HG03025 (cell line): ENCODE measurements around the gene SETD4.
A peak's percentile ranks its signal among the peaks of the same experiment; 100 is the strongest.

Source experiments
- ATAC-seq: cut with Tn5 transposase; IDR thresholded peaks from one replicate; pipeline ENCODE4 v1.9.1; 2021; ENCODE audit warnings: mild to moderate bottlenecking, moderate library complexity; ENCODE audit not compliant: unreplicated experiment, low FRiP score

SETD4 gene

DNA sequence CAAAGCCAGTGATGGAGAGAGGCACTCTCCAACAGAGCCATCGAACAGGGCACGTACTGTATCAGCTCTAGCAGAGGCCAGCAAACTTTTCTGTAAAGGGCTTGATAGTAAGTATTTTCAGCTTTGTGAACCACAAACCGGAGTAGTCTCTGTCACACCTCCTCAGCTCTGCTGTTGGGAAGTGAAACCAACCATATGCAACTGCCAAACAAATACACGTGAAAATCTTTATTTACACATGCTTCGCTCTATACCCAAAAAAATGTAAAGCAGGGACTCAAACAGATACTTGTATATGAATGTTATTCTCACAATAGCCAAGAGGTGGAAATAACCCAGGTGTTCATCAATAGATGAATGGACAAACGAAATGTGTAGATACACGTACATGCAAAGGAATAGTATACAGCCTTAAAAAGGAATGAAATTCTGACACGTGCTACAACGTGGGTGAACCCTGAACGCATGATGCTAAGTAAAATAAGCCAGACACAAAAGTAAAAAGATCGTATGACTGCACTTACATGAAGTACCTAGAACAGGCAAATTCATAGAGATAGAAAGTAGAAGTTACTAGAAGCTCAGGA lies 39.0 kb downstream of the SETD4 start:
- ATAC-seq = peak; percentile 90

DNA sequence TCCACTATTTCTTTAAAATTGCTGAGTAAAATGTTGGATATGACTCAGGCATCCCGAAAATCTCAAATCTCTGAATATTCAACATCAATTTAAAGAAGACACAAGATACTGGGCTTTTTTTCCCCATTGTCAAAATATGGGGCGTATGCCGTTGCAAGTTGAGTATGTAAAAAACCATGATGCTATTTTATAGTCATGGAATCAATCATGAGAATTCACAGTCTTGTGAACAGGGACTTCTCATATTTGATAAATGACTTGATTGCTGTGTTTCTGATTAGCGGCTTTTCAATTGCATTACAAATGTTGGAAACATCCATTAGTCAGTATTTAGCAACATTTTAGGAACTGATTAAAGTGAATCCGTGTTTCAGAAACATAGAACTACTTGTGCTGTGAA lies 45.3 kb downstream of the SETD4 start:
- no peak for ATAC-seq

DNA sequence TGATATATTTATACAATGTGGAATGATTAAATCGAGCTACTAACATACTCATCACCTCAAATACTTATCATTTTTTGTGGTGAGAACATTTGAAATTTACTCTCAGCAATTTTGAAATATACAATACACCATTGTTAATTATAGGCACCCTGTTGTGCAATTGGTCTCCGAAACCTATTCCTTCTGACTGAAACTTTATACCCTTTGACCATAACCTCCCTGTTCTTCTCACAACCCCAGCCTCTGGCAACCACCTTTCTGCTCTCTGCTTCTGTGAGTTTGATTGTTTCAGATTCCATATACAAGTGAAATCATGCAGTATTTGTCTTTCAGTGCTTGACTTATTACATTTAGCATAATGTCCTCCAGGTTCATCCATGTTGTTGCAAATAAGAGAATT lies 49.5 kb downstream of the SETD4 start:
- no peak for ATAC-seq

DNA sequence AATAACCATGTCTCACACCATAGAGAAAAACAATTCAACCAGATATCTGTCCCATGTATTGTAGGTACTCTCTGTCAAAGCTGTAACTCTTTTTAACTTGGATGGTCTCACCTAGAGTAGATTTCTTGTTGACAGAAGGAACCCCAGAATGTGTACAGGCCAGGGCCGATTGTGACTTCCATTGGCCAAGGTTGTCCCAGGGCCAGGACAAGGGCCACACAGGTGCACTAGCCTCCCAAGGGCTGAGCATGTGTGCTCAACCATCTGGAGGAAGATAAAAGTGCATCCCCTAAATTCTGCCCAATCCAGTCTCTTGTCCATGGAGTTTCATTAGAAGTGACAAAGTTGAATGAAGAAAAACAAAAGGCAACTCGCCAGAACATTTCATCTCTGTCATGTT lies 51.8 kb downstream of the SETD4 start:
- ATAC-seq = no peak

DNA sequence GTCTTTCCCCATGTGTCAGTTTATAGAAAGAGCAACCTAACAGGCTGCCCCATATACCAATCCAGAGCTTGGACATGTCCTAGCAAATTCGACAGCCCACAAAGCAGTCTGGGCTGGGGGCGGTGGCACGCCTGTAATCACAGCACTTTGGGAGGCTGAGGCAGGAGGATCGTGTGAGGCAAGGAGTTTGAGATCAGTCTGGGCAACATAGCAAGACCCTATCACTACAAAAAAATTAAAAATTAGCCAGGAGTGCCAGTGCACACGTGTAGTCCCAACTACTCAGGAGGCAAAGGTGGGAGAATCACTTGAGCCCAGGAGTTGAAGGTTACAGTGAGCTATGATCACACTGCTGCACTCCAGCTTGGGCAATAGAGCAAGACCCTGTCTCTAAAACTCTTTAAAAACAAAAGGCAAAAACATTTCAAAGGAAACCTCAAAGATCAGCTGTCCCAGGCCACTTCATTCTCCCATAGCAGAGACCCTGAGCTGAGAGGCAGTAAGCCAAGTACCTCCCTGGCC lies 54.4 kb downstream of the SETD4 start:
- no peak for ATAC-seq

DNA sequence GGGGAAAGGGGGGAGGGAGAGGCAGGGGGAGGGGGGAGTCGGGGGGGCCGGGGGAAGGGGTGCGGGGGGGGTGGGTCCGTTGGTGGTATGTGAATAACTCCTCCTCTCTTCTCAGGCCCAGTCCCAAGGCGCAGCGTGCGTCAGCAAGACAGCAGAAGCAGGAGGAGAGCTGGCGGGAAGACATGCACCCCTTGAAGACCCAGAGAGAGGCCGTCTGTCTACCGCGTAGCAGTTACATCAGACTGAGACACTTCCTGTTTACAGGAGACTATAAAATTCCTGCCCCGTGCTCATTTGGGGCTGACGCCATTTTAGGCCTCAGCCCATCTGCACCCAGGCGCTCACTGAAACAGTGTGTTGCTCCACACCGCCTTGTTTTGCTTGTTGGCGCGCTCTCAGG lies 55.3 kb downstream of the SETD4 start:
- ATAC-seq = no peak

DNA sequence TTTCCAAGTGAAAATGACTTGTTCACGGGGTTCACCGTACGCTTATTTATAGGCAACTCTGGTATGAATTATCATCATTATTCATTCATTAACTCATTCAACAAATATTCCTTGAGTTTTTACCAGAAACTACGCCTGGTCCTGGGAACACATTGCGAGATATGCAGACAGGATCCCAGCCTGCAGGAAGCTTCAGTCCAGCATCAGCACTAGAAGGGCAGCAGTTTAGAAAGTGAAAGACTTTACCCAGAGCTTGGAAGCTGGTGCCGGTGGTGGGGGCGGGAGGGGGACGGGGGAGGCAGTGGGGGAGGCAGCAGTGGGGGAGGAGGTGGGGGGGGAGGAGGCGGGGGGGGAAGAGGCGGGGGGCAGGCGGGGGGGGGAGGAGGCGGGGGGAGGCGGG lies 55.9 kb downstream of the SETD4 start:
- ATAC-seq = no peak

DNA sequence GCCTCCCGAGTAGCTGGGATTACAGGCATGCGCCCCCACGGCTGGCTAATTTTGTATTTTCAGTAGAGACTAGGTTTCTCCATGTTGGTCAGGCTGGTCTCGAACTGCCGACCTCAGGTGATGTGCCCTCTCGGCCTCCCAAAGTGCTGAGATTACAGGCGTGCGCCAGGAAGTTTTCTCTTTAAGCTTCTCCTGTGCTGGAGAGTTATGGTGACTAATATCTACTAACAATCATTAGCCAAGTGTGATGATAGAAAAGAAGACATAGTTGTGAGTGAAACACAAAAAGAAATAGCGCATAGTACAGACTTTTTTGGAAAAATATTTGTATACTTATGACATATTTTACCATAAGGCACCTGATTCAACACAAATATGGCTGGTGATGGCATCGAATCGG lies 56.5 kb downstream of the SETD4 start:
- ATAC-seq = no peak

DNA sequence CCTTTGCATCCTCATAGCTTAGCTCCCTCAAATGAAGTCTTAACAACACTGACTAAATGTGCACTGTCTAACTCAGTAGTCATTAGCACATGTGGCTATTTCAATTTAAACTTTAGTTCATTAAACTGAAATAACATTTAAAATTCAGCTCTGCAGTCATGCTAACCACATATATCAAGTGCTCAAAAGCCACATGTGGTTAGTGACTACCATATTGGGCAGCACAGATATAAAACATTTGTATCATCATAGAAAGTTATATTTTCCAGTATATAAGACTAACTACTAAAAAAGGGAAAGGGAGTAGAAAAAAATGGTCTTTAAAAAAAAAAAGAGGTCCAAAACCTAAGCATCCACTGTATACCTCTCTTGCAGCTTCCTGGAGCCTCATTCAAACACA lies 64.1 kb downstream of the SETD4 start:
- no peak for ATAC-seq

DNA sequence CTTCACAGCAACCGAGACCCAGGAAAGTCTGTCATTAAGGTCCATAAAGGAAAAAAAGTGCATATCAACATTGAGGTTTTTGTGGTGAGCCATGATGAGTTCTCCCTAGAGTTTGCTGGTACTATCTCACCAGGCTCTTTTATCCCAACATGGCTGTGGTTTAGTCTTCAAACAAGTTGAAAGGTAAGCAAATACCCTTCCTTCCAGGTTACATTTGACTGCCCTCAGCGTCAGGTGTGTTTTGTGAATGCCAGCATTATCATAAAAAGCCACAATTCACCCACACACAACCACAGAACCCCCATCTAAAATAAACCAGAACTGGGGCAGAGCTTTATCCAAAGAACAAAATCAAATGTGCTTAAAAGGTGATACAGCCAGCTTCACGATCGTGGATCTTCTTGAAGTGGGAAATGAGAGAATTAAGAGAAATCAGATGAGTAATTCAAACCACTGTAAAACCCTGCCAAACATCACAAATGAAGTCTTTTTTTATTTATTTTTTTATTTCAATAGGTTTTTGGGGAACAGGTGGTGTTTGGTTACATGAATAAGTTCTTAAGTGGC lies 64.7 kb downstream of the SETD4 start:
- ATAC-seq = no peak

DNA sequence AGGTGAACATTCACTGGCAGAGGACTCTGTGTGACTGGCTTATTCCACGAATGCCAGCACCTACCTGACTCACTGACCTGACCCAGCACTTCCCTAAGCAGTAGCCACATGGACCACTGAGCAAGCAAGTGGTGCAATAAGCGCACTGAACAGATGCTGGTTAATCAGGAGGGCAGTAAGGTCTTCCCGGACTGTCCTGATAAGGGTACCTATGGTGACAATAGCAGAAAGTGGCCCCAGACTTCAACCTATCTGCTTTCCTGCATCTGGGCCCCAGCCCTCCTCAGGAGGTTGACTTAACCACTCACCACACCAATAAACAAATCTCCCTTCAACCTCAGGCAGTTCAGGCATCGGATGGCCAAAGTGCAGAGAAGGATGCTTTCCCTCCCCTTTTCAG lies 65.7 kb downstream of the SETD4 start:
- no peak for ATAC-seq

DNA sequence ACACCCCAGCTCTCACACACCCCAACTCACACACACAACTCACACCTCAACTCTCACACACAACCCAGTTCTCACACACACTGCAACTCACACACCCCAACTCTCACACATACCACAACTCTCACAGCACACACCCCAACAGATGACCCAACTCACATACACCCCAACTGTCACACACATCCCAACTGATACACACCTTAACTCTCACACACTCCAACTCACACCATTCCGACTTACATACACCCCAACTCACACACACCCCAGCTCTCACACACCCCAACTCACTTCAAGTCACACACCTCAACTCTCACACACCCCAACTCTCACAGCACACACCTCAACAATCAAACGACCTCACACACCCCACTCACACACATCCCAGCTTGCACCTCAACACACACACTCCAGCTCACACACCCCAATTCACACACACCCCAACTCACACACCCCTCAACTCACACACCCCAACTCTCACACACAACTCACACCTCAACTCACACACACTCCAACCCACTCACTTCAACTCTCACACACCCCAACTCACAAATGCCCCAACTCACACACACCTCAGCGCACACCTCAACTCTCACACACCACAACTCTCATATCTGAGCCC lies 66.3 kb downstream of the SETD4 start:
- no peak for ATAC-seq

DNA sequence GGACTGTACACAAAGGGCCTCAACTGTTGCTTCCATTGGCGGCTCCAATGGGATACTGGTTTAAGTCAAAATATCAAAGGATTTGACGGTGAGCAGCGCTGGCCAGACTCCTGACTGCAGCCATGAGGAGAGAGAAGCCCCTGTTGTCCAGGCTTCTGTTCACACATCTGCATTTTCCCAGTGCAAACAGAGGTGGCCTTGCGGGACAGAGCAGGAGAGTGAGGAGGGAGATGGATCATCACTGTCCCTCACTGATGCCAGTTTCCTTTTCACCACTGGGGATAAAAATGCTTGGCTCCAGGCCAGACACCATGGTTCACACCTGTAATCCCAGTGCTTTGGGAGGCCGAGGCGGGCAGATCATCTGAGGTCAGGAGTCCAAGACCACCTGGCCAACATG lies 69.2 kb downstream of the SETD4 start:
- ATAC-seq = no peak

DNA sequence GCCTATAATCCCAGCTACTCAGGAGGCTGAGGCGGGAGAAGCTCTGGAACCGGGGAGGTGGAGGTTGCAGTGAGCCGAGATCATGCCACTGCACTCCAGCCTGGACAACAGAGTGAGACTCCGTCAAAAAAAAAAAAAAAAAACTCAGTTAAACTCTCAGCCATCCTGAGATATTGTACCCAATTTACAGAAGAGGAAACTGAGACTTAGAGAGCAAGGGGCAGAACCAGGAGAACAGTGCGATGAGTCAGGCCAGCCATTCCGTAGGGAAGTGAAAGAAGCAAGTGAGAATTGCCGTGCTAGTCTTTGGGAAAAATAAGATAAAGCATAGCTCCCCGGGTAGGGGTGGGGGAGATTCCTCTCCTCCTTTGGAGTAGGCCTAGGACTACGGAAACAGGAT lies 69.7 kb downstream of the SETD4 start:
- no peak for ATAC-seq

DNA sequence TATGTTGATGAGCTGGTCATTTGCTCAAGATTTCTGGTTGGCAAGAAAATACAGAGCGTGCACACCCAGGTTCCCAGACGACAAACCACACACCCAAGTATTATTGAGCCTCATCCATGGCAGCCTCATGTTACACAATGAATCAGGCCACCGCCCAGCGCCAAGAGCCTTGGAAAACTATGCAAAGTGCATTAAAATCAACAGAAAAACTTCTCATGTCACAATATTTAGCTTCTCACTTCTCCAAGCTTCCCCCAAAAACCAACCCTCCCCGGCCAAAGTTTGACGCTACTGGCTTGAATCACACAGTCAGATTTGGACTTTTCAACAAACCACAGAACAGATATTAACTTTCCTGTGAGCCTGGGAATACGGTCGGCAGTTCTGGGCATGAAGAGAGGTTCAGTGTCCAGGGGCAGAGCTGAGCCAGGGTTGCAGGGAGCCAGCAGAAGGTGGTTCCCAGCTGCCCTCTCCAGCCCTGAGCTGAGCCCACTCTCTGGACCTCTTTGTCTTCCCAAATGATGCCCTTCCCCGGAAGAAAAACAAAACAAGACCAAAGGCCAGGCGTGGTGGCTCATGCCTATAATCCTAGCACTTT lies 71.1 kb downstream of the SETD4 start:
- ATAC-seq = no peak

DNA sequence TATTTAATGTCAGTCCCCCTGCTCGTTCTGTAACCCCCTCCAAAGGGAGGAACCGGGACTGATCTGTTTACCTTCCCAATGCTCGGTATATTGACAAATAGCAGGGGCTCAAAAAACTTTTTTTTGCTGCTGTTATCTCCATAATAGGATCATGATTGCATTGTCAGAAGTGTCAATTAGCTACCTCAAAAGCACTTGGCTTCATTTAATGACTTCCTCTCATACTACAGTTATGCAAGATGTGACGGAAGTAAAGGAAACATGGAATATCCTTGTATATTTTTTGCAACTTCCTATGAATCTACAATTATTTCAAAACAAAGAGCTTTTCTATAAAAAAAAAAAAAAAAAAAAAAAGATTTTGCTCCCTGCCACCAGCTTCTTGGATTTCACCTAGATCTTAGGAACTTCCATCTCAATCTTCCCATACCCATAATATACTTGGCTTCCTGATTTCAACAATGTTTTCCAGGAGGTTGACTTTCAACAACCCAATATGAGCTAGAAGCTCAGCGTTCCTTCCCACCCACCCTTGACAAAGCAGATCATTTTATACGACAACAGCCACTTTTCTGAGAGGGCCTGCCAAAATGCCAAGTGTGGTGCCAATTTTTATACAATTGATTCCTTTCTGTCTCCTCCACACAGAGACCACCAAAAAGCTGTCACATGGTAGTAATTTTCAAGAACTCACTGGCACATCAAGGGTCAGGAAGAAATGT lies 71.7 kb downstream of the SETD4 start:
- ATAC-seq = no peak

DNA sequence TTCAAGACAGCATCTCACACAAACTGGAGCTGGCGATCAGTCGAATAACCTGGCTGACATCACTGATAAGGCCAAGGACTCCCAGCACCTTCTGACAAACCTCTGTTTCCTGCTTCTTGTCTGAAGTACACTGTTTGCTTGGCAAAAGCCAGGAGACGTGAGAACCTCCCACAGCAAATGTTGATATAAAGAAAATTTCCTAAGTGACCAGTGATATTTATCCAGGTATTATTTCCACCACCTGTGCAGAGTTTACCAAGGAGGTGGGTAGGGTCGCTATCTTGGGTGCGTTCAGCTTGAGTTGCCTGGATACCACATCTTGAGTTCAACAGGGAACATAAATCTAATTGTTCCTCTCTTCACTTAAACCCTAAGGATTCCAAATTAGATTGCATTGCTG lies 72.9 kb downstream of the SETD4 start:
- no peak for ATAC-seq

DNA sequence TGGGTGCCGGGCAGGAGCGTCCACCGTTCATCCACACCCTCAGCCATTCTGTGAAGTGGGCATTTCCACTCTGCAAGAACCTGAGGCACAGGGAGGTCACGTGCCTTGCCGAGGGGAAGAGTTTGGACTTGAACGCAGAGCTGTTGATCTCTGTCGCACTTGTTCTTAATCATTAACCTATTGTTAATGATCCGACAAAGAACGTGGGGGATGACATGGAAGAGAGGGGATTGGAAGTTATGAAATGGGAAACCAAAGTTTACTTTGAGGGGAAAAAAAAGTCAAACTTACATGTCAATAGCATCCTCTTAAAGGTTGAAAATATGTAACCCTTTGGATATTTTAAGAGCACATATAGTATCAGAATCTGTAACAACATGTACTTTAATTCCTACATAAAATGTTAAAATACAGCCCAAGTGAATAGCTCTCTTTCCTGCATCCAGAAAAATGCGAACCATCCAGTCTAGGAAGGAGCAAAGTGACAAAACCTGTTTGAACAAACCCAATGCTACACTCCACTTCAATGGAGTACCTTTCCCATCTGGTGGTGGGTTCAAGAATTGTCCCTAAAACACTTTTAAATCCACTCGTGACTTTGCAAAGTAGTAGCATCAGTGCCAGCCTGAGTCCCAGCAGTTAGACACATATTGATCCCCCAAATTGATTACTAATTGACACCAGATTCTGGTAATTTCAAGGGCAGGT lies 75.5 kb downstream of the SETD4 start:
- no peak for ATAC-seq
